CD14-positive monocyte (primary cell): ENCODE results near the gene FAM20B. TPM values are rescaled to one million over a fixed set of nuclear protein-coding genes. Genes with fewer than 3 reads are reported as not detected.

ENCODE experiments used
- DNase-seq, 3 donors: peaks; one replicate each; pipeline ENCODE4 v3.0.0-alpha.2; 2011 to 2022
- H2AFZ ChIP-seq: 2 replicates; pipeline ENCODE4 v1.6.0; 2012; ENCODE audit warnings: mild to moderate bottlenecking, low read depth, low read length, inconsistent platforms; ENCODE audit not compliant: insufficient read depth, poor library complexity, severe bottlenecking
- H3K27ac ChIP-seq, 2 donors: 1 replicate in 1 of 2; 2 replicates in 1 of 2; pipeline ENCODE4 v1.5.1; 2012 to 2013; ENCODE audit warnings: low read length in 2 of 2, control low read depth in 1 of 2, inconsistent platforms in 1 of 2, low read depth in 1 of 2, mild to moderate bottlenecking in 1 of 2
- H3K27me3 ChIP-seq, 2 donors: one replicate each; pipeline versions ENCODE4 v1.6.0 to v1.6.1; 2011 to 2013; ENCODE audit warnings: low read length in 2 of 2; ENCODE audit not compliant: control insufficient read depth in 2 of 2, insufficient read depth in 2 of 2
- H3K36me3 ChIP-seq, 2 donors: replicated peaks in 1 of 2; 1 replicate in 1 of 2; 2 replicates in 1 of 2; pipeline versions ENCODE4 v1.5.1 to v1.6.1; 2012 to 2013; ENCODE audit warnings: low read length in 2 of 2, control low read depth in 1 of 2, inconsistent platforms in 1 of 2, mild to moderate bottlenecking in 1 of 2; ENCODE audit not compliant: insufficient read depth in 2 of 2, control insufficient read depth in 1 of 2
- H3K4me1 ChIP-seq, 2 donors: 1 replicate in 1 of 2; 2 replicates in 1 of 2; pipeline versions ENCODE4 v1.5.1 to v1.6.1; 2012 to 2013; ENCODE audit warnings: low read length in 2 of 2, control low read depth in 1 of 2, inconsistent platforms in 1 of 2, mild to moderate bottlenecking in 1 of 2, moderate library complexity in 1 of 2; ENCODE audit not compliant: insufficient read depth in 2 of 2, control insufficient read depth in 1 of 2
- H3K4me2 ChIP-seq: replicated peaks from 2 replicates; pipeline ENCODE3; 2012; ENCODE audit warnings: low read length, moderate library complexity, mild to moderate bottlenecking; ENCODE audit not compliant: poor library complexity, severe bottlenecking; ENCODE audit errors: extremely low read depth
- H3K4me3 ChIP-seq, 3 experiments: fragments of 200-600 bp in 1 of 3; sonication (generic) in 1 of 3; replicated peaks in 1 of 3; 1 replicate in 2 of 3; 2 replicates in 1 of 3; pipeline ENCODE4 v1.5.1; 2011 to 2013; ENCODE audit warnings: low read length in 3 of 3, mild to moderate bottlenecking in 3 of 3, control low read depth in 2 of 3, low read depth in 2 of 3, inconsistent platforms in 1 of 3, moderate library complexity in 1 of 3
- H3K79me2 ChIP-seq: 2 replicates; pipeline ENCODE4 v1.6.0; 2012; ENCODE audit warnings: mild to moderate bottlenecking, control low read depth, inconsistent platforms, low read length, moderate library complexity; ENCODE audit not compliant: insufficient read depth
- H3K9ac ChIP-seq: 2 replicates; pipeline ENCODE4 v1.6.0; 2017; ENCODE audit warnings: low read length, mild to moderate bottlenecking; ENCODE audit not compliant: insufficient read depth, poor library complexity, severe bottlenecking
- H3K9me3 ChIP-seq, 2 donors: replicated peaks in 1 of 2; 1 replicate in 1 of 2; 2 replicates in 1 of 2; pipeline versions ENCODE4 v1.5.1 to v1.6.1; 2012 to 2013; ENCODE audit warnings: low read length in 2 of 2, control low read depth in 1 of 2; ENCODE audit not compliant: control insufficient read depth in 1 of 2, insufficient read depth in 1 of 2
- H4K20me1 ChIP-seq: 2 replicates; pipeline ENCODE4 v1.6.0; 2012; ENCODE audit warnings: mild to moderate bottlenecking, low read length, control low read depth, moderate library complexity; ENCODE audit not compliant: insufficient read depth
- H3K27ac Mint-ChIP-seq, 7 donors: one replicate each; pipeline ENCODE4 v1.8.0; 2020; ENCODE audit warnings: mild to moderate bottlenecking in 7 of 7, mixed read lengths in 7 of 7, moderate library complexity in 6 of 7, inconsistent platforms in 2 of 7
- H3K27me3 Mint-ChIP-seq, 3 donors: one replicate each; pipeline ENCODE4 v1.8.0; 2021 to 2022; ENCODE audit warnings: low read depth in 3 of 3, mild to moderate bottlenecking in 3 of 3, mixed read lengths in 3 of 3, moderate library complexity in 3 of 3, inconsistent platforms in 1 of 3
- H3K36me3 Mint-ChIP-seq, 2 donors: one replicate each; pipeline ENCODE4 v1.8.0; 2020; ENCODE audit warnings: mixed read lengths in 2 of 2, inconsistent platforms in 1 of 2, mild to moderate bottlenecking in 1 of 2
- H3K4me1 Mint-ChIP-seq: one replicate; pipeline ENCODE4 v1.8.0; 2020; ENCODE audit warnings: mild to moderate bottlenecking, mixed read lengths
- H3K4me3 Mint-ChIP-seq, 2 donors: one replicate each; pipeline ENCODE4 v1.8.0; 2020; ENCODE audit warnings: mild to moderate bottlenecking in 2 of 2, mixed read lengths in 2 of 2, moderate library complexity in 1 of 2
- H3K9me3 Mint-ChIP-seq, 7 donors: one replicate each; pipeline ENCODE4 v1.8.0; 2020 to 2022; ENCODE audit warnings: mixed read lengths in 7 of 7, mild to moderate bottlenecking in 6 of 7, moderate library complexity in 6 of 7, inconsistent platforms in 2 of 7
- WGBS: methylation state at CpG from one replicate; pipeline ENCODE4 v1.1.5; 2013; ENCODE audit warnings: missing lambda C conversion rate; ENCODE audit not compliant: insufficient coverage; 5-methylcytosine and 5-hydroxymethylcytosine counted together
- intact Hi-C, 2 donors: fragments of 100-400 bp; cut with micrococcal nuclease; formaldehyde crosslinking; loops; one replicate each; pipeline versions ENCODE4 v1.15.0 to v1.15.1; 2023
- polyA plus RNA-seq, 3 donors: library from polyadenylated mRNA; depleted of rRNA in 1 of 3; unstranded in 2 of 3; stranded (reverse) in 1 of 3; fragments of 300-500 nt in 2 of 3; fragments of >200 nt in 1 of 3; fragmentation: Illumina TruSeq in 2 of 3; gene quantifications; 1 replicate in 2 of 3; 2 replicates in 1 of 3; pipeline ENCODE4 v1.2.3, GENCODE V29; 2012 to 2021
- TF ChIP-seq, protein P1 (sequence below): fragments of 200-600 bp; IDR thresholded peaks from one replicate; pipeline ENCODE4 v1.8.0; 2022; ENCODE audit warnings: antibody characterized with exemption, mild to moderate bottlenecking

The FAM20B gene
- polyA plus RNA-seq, 3 donors, result 4.0 to 6.7 (median 4.4) TPM

DNA sequence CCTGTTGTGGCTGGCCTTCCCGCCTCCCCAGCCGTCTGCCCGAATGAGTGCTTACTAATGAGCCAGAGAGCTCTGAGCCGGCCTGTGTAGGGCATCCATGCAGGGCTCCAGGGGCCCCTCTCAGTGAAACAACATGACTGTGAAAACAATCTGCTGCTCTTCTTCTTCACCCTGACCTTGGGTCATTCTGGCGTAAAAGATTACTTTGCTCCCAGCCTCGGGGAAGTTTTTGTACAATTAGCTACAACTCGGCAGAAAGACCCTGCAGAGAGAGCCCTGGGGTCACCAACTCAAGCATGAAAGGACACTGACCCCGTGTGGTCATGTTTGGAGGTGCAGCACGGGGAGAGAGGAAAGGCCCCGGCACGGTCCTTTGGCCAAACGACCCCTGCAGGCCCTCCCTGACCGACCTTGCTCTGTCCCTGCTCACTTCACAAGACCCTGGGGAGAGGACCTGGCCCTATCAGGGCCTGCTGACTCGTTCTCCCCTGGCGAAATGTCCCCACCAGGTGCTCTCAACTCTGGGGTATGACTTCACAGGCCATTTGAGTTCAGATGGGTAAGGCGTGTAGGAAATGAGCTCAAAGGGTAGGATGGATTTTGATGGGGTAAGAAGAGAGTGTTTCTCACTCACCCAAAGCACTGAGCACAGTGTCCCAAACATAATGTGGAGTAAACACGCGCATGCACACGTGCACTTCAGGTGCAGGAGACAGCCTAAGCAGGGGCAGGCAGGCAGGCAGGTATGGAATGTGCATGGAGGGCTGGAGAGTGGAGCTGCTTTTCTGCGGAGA is 22.9 kb upstream of the FAM20B start:
- peak; percentile 33 to 56 (median 54) for DNase-seq
- Mint-ChIP-seq H3K9me3 (no peaks in the 10 kb centered on the region), H3K36me3 (no peaks in the 10 kb centered on the region), H3K27me3 (peaks cover 0 to 3% (median 2%) of the 10 kb centered on the region in 3 donors), H3K4me1 (peaks cover 7% of the 10 kb centered on the region), H3K27ac (peak overlapping the region in 2 of 7 donors; percentile 39 to 40), H3K4me3 (peak overlapping the region in 1 of 2 donors; percentile 44)
- Histone ChIP-seq H4K20me1 (no peaks in the 10 kb centered on the region), H3K4me1 (peaks cover 5 to 6% of the 10 kb centered on the region in 2 donors), H2AFZ (peak overlapping the region; percentile 75), H3K79me2 (no peaks in the 10 kb centered on the region), H3K4me3 (no peak overlapping the region), H3K36me3 (no peaks in the 10 kb centered on the region), H3K9ac (no peak overlapping the region), H3K4me2 (peak overlapping the region; percentile 4), H3K27me3 (no peaks in the 10 kb centered on the region), H3K9me3 (no peaks in the 10 kb centered on the region), H3K27ac (no peak overlapping the region)
- TF ChIP-seq, protein P1, sequence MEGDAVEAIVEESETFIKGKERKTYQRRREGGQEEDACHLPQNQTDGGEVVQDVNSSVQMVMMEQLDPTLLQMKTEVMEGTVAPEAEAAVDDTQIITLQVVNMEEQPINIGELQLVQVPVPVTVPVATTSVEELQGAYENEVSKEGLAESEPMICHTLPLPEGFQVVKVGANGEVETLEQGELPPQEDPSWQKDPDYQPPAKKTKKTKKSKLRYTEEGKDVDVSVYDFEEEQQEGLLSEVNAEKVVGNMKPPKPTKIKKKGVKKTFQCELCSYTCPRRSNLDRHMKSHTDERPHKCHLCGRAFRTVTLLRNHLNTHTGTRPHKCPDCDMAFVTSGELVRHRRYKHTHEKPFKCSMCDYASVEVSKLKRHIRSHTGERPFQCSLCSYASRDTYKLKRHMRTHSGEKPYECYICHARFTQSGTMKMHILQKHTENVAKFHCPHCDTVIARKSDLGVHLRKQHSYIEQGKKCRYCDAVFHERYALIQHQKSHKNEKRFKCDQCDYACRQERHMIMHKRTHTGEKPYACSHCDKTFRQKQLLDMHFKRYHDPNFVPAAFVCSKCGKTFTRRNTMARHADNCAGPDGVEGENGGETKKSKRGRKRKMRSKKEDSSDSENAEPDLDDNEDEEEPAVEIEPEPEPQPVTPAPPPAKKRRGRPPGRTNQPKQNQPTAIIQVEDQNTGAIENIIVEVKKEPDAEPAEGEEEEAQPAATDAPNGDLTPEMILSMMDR, result peak; percentile 96
- intact Hi-C loops, result loop anchor here (2.0 to 5.0 kb wide), 2 partner anchors 458 to 470 kb away; no protein-coding TSS in a partner anchor
- WGBS, result 33% methylated on average over 18 of the region's 20 CpGs

DNA sequence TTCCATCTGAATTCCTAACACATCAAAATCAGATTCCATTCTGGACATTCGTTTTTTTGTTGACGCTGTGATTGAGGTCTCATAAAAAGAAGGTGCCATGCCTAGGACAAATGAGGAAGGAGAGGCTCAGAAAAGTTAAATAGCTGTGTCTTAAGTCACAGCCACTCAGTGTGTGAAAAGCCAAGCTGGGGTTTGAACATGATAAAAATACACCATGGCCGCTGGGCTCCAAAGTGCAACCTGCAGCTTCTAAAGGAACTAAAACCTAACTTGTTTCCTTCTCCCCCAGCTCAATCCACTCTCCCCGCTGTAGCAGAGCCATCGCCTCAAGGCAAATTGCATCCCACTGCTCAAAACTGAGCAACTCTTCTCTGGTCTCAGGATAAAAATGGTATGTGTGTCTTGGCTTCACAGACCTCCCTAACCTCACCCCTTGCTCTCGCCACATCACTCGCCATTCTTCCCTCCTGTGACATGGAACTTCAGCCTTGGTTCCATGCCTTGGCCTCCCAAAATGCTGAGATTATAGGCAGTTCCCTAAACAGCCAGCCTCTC is 22.1 kb upstream of the FAM20B start:
- no peaks in the 10 kb centered on the region for H3K27me3 ChIP-seq
- DNase-seq, result no peak
- no peaks in the 10 kb centered on the region for H3K36me3 ChIP-seq
- Mint-ChIP-seq H3K27ac (no peak overlapping the region), H3K4me3 (no peak overlapping the region), H3K4me1 (peaks cover 7% of the 10 kb centered on the region), H3K27me3 (peaks cover 0 to 3% (median 2%) of the 10 kb centered on the region in 3 donors), H3K9me3 (no peaks in the 10 kb centered on the region), H3K36me3 (no peaks in the 10 kb centered on the region)
- no peak overlapping the region for H3K4me3 ChIP-seq
- H3K79me2 ChIP-seq, result no peaks in the 10 kb centered on the region
- no peak overlapping the region for H3K9ac ChIP-seq
- no peak overlapping the region for H2AFZ ChIP-seq
- peaks cover 5 to 6% of the 10 kb centered on the region in 2 donors for H3K4me1 ChIP-seq
- H4K20me1 ChIP-seq, result no peaks in the 10 kb centered on the region
- intact Hi-C loops, result loop anchor here (2.0 to 5.0 kb wide), 2 partner anchors 459 to 471 kb away; no protein-coding TSS in a partner anchor
- H3K4me2 ChIP-seq, result no peak overlapping the region
- 90% methylated on average over 2 of the region's 7 CpGs for WGBS
- TF ChIP-seq, protein P1, result no peak
- no peaks in the 10 kb centered on the region for H3K9me3 ChIP-seq
- H3K27ac ChIP-seq, result no peak overlapping the region
